ENCODE results near the gene IL17RD. TPM values are rescaled to one million over a fixed set of nuclear protein-coding genes. Genes with fewer than 3 reads are reported as not detected.
"Not testable (repeated sequence)": the region's sequence is repeated elsewhere in the genome, so short reads cannot be mapped to it uniquely, and the experiment has no call there.

The IL17RD gene
- polyA plus RNA-seq, 12 donors, result 21.2 to 35.9 (median 27.0) TPM; not detected in 1

- no peak for DNase-seq
Measured at GRCh38 chr3:57098418-57099310, 66.5 kb downstream of the IL17RD start.

- DNase-seq, result no peak
Measured at GRCh38 chr3:57097536-57097935, 67.6 kb downstream of the IL17RD start.

- no peak for DNase-seq
Measured at GRCh38 chr3:57095363-57095762, 69.8 kb downstream of the IL17RD start.

- peak; percentile 85 for DNase-seq
Measured at GRCh38 chr3:57094575-57094974, 70.6 kb downstream of the IL17RD start.

GRCh38 chr3:57093971-57094535, 71.1 kb downstream of the IL17RD start:
- peak; percentile 71 for DNase-seq

- DNase-seq, result no peak
Measured at GRCh38 chr3:57093489-57093888, 71.7 kb downstream of the IL17RD start.

GRCh38 chr3:57091521-57092273, 73.5 kb downstream of the IL17RD start:
- no peak for DNase-seq

- no peak for DNase-seq
Measured at GRCh38 chr3:57089043-57089442, 76.1 kb downstream of the IL17RD start.

- no peak for DNase-seq
Measured at GRCh38 chr3:57088503-57088902, 76.7 kb downstream of the IL17RD start.

- DNase-seq, result no peak
Measured at GRCh38 chr3:57087361-57088092, 77.6 kb downstream of the IL17RD start.

GRCh38 chr3:57086201-57086600, 79.0 kb downstream of the IL17RD start:
- no peak for DNase-seq

- no peak for DNase-seq
Measured at GRCh38 chr3:57085211-57085610, 79.9 kb downstream of the IL17RD start.

GRCh38 chr3:57083266-57083995, 81.7 kb downstream of the IL17RD start:
- not testable (repeated sequence) for DNase-seq

GRCh38 chr3:57082481-57082880, 82.7 kb downstream of the IL17RD start:
- DNase-seq, result no peak

- no peak for DNase-seq
Measured at GRCh38 chr3:57081173-57081572, 84.0 kb downstream of the IL17RD start.

- no peak for DNase-seq
Measured at GRCh38 chr3:57080171-57080570, 85.0 kb downstream of the IL17RD start.

GRCh38 chr3:57079474-57079831, 85.7 kb downstream of the IL17RD start:
- no peak for DNase-seq

- no peak for DNase-seq
Measured at GRCh38 chr3:57078635-57079473, 86.3 kb downstream of the IL17RD start.

- DNase-seq, result peak; percentile 55
Measured at GRCh38 chr3:57078344-57078634, 86.9 kb downstream of the IL17RD start.

- no peak for DNase-seq
Measured at GRCh38 chr3:57077630-57078343, 87.4 kb downstream of the IL17RD start.

Measured in muscle of arm (tissue), 12 donors.